Cardiac muscle cell (in vitro differentiated cells and primary cell): ENCODE measurements around the gene MFGE8. TPM values are rescaled to one million over a fixed set of nuclear protein-coding genes. Genes with fewer than 3 reads are reported as not detected.
"Not testable (repeated sequence)": the region's sequence is repeated elsewhere in the genome, so short reads cannot be mapped to it uniquely, and the experiment has no call there.

Experiments used
- DNase-seq, 2 donors: peaks; one replicate each; pipeline versions ENCODE4 v3.0.0 to v3.0.0-alpha.2; 2010 to 2017; ENCODE audit warnings: low read depth in 1 of 2, low spot score in 1 of 2
- H3K27ac ChIP-seq: fragments of 200-600 bp; sonication (generic); 2 replicates; pipeline ENCODE4 v1.5.1; 2016
- H3K27me3 ChIP-seq: fragments of 200-600 bp; sonication (generic); 2 replicates; pipeline ENCODE4 v1.6.0; 2016; ENCODE audit warnings: control low read depth
- H3K36me3 ChIP-seq: fragments of 200-600 bp; sonication (generic); 2 replicates; pipeline ENCODE4 v1.5.1; 2016; ENCODE audit warnings: control low read depth
- H3K4me1 ChIP-seq: fragments of 200-600 bp; sonication (generic); 2 replicates; pipeline ENCODE4 v1.8.1; 2017; ENCODE audit warnings: low read depth, mild to moderate bottlenecking, mixed run types
- H3K4me3 ChIP-seq: fragments of 200-600 bp; sonication (generic); 2 replicates; pipeline ENCODE4 v1.5.1; 2016; ENCODE audit warnings: mild to moderate bottlenecking
- H3K9me3 ChIP-seq: fragments of 200-600 bp; sonication (generic); 2 replicates; pipeline ENCODE4 v1.5.1; 2017; ENCODE audit warnings: low read depth, mild to moderate bottlenecking, control low read depth
- polyA plus RNA-seq: library from polyadenylated mRNA; unstranded; fragments of >200 nt; fragmentation: Nextera tagmentation; extraction: Ambion mirVana; gene quantifications from 2 replicates; pipeline ENCODE4 v1.2.1, GENCODE V29; 2016
- total RNA-seq: library from RNA; depleted of rRNA; stranded (reverse); fragments of >200 nt; gene quantifications from 2 replicates; pipeline ENCODE4 v1.2.3, GENCODE V29; 2016
- TF ChIP-seq, protein P1 (sequence below): IDR thresholded peaks from 2 replicates; pipeline ENCODE4 v1.5.1; 2012; ENCODE audit warnings: low read depth, mild to moderate bottlenecking, low read length

MFGE8 gene
- total and polyA plus RNA-seq, 2 experiments from 2014 or later = 307 to 326 TPM

DNA sequence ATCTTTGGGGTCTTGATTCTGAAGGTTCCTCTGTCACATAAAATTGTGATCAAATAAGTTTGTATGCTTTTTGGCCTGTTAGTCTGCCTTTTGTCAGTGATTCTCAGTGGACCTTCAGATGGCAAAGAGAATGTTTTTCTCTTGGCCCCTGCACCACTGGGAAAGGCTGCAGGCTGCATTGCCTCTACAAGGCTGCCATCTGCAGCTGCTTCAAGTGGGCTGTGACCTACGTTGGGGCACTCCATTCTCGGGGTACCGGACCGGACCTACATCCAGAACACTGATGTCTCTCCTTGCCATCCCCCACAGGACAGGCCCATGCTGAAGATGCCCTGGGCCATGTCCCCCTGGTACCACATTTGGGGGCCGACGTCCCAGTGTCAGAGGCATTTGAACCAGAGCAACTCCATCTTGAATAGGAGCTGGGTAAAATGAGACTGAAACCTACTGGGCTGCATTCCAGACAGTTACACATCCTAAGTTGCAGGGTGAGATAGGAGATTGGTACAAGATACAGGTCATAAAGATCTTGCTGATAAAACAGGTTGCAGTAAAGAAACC lies 37.5 kb upstream of the MFGE8 start:
- Histone ChIP-seq H3K4me3 (no peak overlapping the region), H3K27me3 (no peaks in the 10 kb centered on the region), H3K27ac (no peak overlapping the region), H3K4me1 (no peaks in the 10 kb centered on the region), H3K36me3 (no peaks in the 10 kb centered on the region), H3K9me3 (no peaks in the 10 kb centered on the region)
- DNase-seq = no peak
- TF ChIP-seq, protein P1, sequence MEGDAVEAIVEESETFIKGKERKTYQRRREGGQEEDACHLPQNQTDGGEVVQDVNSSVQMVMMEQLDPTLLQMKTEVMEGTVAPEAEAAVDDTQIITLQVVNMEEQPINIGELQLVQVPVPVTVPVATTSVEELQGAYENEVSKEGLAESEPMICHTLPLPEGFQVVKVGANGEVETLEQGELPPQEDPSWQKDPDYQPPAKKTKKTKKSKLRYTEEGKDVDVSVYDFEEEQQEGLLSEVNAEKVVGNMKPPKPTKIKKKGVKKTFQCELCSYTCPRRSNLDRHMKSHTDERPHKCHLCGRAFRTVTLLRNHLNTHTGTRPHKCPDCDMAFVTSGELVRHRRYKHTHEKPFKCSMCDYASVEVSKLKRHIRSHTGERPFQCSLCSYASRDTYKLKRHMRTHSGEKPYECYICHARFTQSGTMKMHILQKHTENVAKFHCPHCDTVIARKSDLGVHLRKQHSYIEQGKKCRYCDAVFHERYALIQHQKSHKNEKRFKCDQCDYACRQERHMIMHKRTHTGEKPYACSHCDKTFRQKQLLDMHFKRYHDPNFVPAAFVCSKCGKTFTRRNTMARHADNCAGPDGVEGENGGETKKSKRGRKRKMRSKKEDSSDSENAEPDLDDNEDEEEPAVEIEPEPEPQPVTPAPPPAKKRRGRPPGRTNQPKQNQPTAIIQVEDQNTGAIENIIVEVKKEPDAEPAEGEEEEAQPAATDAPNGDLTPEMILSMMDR = no peak

DNA sequence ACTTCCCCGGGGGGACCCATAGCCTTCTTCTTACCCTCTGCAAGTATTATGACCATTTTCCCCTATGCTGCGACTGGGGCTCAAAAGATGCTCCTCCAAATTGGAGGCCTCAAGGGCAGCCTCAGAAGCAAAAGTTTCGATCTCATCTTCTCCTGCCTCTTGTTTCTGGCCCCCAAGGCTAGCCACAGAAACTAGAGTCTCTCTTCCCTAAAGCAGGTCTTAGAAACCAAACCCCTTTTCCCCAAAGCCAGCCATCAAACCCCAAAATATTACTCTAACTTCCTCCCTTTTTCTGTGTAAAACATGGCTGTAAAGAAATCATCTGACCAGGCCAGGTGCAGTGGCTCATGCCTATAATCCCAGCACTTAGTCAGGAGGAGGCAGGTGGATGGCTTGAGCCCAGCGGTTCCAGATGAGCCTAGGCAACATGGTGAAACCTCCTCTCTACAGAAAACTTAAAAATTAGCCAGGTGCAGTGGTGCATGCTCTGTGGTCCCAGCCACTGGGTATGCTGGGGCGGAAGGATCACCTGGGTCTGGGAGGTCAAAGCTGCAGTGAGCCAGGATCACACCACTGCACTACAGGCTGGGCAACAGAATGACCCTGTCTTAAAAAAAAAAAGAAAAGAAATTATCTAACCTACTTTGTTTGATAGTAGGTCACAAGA lies 36.7 kb upstream of the MFGE8 start:
- Histone ChIP-seq H3K4me3 (no peak overlapping the region), H3K4me1 (no peaks in the 10 kb centered on the region), H3K9me3 (no peaks in the 10 kb centered on the region), H3K36me3 (no peaks in the 10 kb centered on the region), H3K27ac (no peak overlapping the region), H3K27me3 (no peaks in the 10 kb centered on the region)
- TF ChIP-seq, protein P1 = no peak
- no peak for DNase-seq

DNA sequence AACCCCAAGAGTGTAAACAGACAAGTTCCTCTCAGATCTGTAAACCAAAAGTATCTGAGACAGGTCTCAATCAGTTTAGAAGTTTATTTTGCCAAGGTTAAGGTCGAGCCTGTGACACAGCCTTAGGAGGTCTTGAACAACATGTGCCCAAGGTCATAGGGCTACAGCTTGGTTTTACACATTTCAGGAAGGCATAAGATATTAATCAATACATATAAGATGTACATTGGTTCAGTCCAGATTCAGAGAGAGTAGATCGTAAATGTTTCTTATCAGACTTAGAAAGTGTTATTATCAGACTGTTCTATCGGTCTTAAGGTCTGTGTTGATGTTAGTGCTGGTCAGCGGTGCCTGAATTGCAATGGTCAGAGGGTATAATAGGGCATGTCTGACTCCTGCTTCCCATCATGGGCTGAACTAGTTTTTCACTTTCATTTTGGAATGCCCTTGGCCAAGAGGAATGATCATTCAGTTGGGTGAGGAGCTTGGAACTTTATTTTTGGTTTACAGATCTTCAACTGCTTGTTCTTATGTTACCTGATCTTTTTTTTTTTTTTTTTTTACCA lies 27.0 kb upstream of the MFGE8 start:
- TF ChIP-seq, protein P1 = no peak
- no peaks in the 10 kb centered on the region for H3K4me1 ChIP-seq
- DNase-seq = no peak
- no peaks in the 10 kb centered on the region for H3K27me3 ChIP-seq
- no peak overlapping the region for H3K27ac ChIP-seq
- H3K4me3 ChIP-seq = no peak overlapping the region
- H3K36me3 ChIP-seq = no peaks in the 10 kb centered on the region
- H3K9me3 ChIP-seq = no peaks in the 10 kb centered on the region

DNA sequence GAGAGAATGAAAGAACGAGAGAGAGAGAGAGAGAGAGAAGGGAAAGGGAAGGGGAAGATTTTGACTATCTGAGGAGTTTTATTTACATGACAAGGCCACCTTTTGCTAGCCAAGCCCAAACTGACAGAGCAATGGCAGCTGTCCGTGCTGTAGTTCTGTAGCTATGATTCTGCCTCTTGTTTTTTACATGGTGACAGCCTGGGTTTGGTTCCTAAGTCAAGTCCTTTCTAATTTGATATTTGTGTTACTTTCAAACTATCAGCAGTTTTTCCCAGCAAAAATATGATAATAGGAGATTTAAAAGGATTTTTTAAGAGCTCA lies 26.3 kb upstream of the MFGE8 start:
- H3K27ac ChIP-seq = no peak overlapping the region
- no peaks in the 10 kb centered on the region for H3K9me3 ChIP-seq
- TF ChIP-seq, protein P1 = no peak
- H3K36me3 ChIP-seq = no peaks in the 10 kb centered on the region
- H3K4me3 ChIP-seq = no peak overlapping the region
- H3K27me3 ChIP-seq = no peaks in the 10 kb centered on the region
- DNase-seq = peak in 1 of 2 donors; percentile 6
- no peaks in the 10 kb centered on the region for H3K4me1 ChIP-seq

DNA sequence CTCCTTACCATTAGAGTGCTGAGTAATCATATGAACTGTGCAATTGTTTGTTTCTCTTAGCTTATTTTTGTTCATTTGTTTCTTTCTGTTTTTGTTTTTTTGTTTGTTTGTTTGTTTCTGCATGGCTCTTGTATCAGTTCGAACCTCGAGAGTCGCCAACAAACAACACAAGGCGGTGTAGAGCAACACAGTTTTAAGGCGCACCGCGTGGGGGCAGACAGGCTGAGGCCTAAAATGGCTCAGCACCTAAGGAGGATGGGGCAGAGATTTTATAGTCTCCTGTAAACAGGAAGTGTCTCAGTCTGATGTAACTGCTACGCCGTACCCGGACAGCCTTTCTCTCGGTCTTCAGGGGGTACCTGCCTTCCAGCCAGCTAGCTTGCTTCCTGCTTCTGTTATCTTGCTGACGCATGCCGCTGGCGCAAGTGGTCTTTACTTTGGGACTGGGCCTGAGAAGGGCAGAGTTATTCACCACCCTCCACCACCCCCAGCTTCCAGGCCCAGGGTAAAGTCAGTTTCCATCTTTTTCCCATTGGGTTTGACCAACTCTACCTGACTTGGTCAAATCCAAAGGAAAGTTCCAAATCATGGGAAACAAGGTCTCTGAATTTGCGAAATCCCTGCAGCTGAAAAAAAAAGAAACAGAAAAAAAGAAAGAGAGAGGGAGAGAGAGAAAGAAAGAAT lies 25.8 kb upstream of the MFGE8 start:
- TF ChIP-seq, protein P1 = no peak
- no peaks in the 10 kb centered on the region for H3K9me3 ChIP-seq
- H3K27me3 ChIP-seq = no peaks in the 10 kb centered on the region
- H3K27ac ChIP-seq = no peak overlapping the region
- no peak overlapping the region for H3K4me3 ChIP-seq
- no peaks in the 10 kb centered on the region for H3K36me3 ChIP-seq
- peak in 1 of 2 donors; percentile 82 for DNase-seq
- no peaks in the 10 kb centered on the region for H3K4me1 ChIP-seq

DNA sequence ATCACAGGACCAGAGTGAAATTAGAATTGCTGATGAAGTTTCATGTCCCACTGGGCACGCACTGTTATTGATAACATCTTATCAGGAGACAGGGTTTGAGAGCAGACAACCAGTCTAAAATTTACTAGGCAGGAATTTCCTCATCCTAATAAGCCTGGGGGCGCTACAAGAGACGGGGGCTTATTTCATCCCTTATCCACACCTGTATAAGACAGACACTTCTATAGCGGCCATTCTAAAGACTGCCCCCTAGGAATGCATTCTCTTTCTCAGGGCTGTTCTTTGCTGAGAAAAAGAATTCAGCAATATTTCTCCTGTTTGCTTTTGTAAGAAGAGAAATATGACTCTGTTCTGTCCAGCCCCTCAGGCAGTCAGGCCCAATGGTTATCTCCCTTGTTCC lies 21.3 kb upstream of the MFGE8 start:
- not testable (repeated sequence) for H3K4me3 ChIP-seq

More for the DNA sequence above, 21.3 kb upstream of the MFGE8 start:
- H3K27ac ChIP-seq, DNase-seq, H3K27me3 ChIP-seq, H3K4me1 ChIP-seq, H3K9me3 ChIP-seq, H3K36me3 ChIP-seq: not testable (repeated sequence)
